ENCODE data around the gene IGFBPL1. TPM values are rescaled to one million over a fixed set of nuclear protein-coding genes. Genes with fewer than 3 reads are reported as not detected.
"Not testable (repeated sequence)": the region's sequence is repeated elsewhere in the genome, so short reads cannot be mapped to it uniquely, and the experiment has no call there.

IGFBPL1 gene
- total RNA-seq, 1 experiment from 2014 or later: not detected

DNA sequence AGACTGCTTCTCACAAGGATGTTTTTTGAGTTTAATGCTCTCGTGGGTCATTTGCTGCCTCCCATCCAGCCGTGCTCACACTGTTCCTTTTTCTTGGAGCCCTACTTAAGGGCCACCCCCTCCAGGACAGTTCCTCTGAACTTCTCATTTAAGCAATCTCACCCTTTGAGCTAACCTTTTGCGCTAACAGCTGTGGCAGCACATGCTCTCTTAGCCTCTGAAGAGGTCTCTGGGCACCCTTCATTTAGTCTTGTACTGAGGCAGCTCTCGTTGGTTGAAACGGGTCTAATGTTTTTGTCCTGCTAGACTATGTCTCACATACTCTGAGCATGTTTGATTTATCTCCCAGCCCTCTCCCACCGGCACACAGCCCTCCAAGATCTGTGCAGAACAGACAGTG lies 19.9 kb downstream of the IGFBPL1 start:
- H3K4me3 ChIP-seq: no peak overlapping the region
- no peak for TF ChIP-seq CTCF (conservative IDR thresholded peaks at IDR 0.05)
- no peak for TF ChIP-seq EZH2 (IDR thresholded peaks at IDR 0.05; ENCODE audit: low read depth)
- H3K36me3 ChIP-seq (ENCODE audit: low read depth): no peaks in the 10 kb centered on the region
- no peaks in the 10 kb centered on the region for H4K20me1 ChIP-seq (ENCODE audit: insufficient read depth)
- ChIA-PET CTCF (no interaction called here), POLR2A (ENCODE audit: unreplicated experiment) (no interaction called here)
- H3K4me2 ChIP-seq: no peak overlapping the region
- H3K4me1 ChIP-seq (replicated peaks; ENCODE audit: insufficient read depth): no peaks in the 10 kb centered on the region
- DNase-seq: no peak
- H3K27me3 ChIP-seq (ENCODE audit: insufficient read depth, low read depth): no peaks in the 10 kb centered on the region
- BruUV-seq (replicated peaks): no TSS peak
- H3K27ac ChIP-seq: no peak overlapping the region
- no peaks in the 10 kb centered on the region for H3K79me2 ChIP-seq (ENCODE audit: low read depth)
- no peaks in the 10 kb centered on the region for H3K9me3 ChIP-seq (ENCODE audit: insufficient read depth, low read depth)
- H3F3A ChIP-seq (ENCODE audit: insufficient read depth, low read depth): no peaks in the 10 kb centered on the region
- H3K9me2 ChIP-seq (ENCODE audit: insufficient read depth): no peaks in the 10 kb centered on the region
- H2AFZ ChIP-seq: no peak overlapping the region
- intact Hi-C loops (cut with micrococcal nuclease; ENCODE audit: unreplicated experiment): loop anchor here (5.0 kb wide), 1 partner anchor 502 kb away; the partner anchor contains the start of gene SLC25A51

GRCh38 chr9:38401994-38402393 lies 22.3 kb downstream of the IGFBPL1 start:
- POLR2A ChIA-PET (ENCODE audit: unreplicated experiment): no interaction called here
- Histone ChIP-seq H3K36me3 (ENCODE audit: low read depth) (no peaks in the 10 kb centered on the region), H3K27ac (no peak overlapping the region), H3K4me3 (no peak overlapping the region), H3K9me2 (ENCODE audit: insufficient read depth) (no peaks in the 10 kb centered on the region), H3K9me3 (ENCODE audit: insufficient read depth, low read depth) (no peaks in the 10 kb centered on the region), H3K4me2 (no peak overlapping the region), H3K27me3 (ENCODE audit: insufficient read depth, low read depth) (no peaks in the 10 kb centered on the region), H3K4me1 (replicated peaks; ENCODE audit: insufficient read depth) (no peaks in the 10 kb centered on the region), H4K20me1 (ENCODE audit: insufficient read depth) (no peaks in the 10 kb centered on the region), H3K79me2 (ENCODE audit: low read depth) (no peaks in the 10 kb centered on the region), H3F3A (ENCODE audit: insufficient read depth, low read depth) (no peaks in the 10 kb centered on the region), H2AFZ (no peak overlapping the region)
- CTCF ChIA-PET: no interaction called here
- no peak for TF ChIP-seq CTCF (conservative IDR thresholded peaks at IDR 0.05)
- TF ChIP-seq EZH2 (IDR thresholded peaks at IDR 0.05; ENCODE audit: low read depth): no peak
- intact Hi-C loops (cut with micrococcal nuclease; ENCODE audit: unreplicated experiment): loop anchor here (5.0 kb wide), 1 partner anchor 500 kb away; the partner anchor contains the start of gene SLC25A51
- DNase-seq: no peak
- no TSS peak for BruUV-seq (replicated peaks)

GRCh38 chr9:38399191-38399590 lies 25.1 kb downstream of the IGFBPL1 start:
- H4K20me1 ChIP-seq (ENCODE audit: insufficient read depth); H3K36me3 ChIP-seq (ENCODE audit: low read depth); BruUV-seq (replicated peaks); H3K27ac ChIP-seq; H2AFZ ChIP-seq; H3K4me3 ChIP-seq; intact Hi-C loops (cut with micrococcal nuclease; ENCODE audit: unreplicated experiment); DNase-seq; H3K27me3 ChIP-seq (ENCODE audit: insufficient read depth, low read depth); H3K4me2 ChIP-seq; H3K9me2 ChIP-seq (ENCODE audit: insufficient read depth); H3K4me1 ChIP-seq (replicated peaks; ENCODE audit: insufficient read depth); H3K79me2 ChIP-seq (ENCODE audit: low read depth); H3K9me3 ChIP-seq (ENCODE audit: insufficient read depth, low read depth); POLR2A ChIA-PET (ENCODE audit: unreplicated experiment); H3F3A ChIP-seq (ENCODE audit: insufficient read depth, low read depth); CTCF ChIA-PET: not testable (repeated sequence)

DNA sequence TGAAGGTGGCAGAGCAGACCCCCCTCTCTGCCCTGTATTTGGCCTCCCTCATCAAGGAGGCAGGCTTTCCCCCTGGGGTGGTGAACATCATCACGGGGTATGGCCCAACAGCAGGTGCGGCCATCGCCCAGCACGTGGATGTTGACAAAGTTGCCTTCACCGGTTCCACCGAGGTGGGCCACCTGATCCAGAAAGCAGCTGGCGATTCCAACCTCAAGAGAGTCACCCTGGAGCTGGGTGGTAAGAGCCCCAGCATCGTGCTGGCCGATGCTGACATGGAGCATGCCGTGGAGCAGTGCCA lies 27.9 kb downstream of the IGFBPL1 start:
- Histone ChIP-seq H3K9me3 (ENCODE audit: insufficient read depth, low read depth) (no peaks in the 10 kb centered on the region), H3K4me3 (no peak overlapping the region), H3F3A (ENCODE audit: insufficient read depth, low read depth) (no peaks in the 10 kb centered on the region), H3K27me3 (ENCODE audit: insufficient read depth, low read depth) (no peaks in the 10 kb centered on the region), H3K9me2 (ENCODE audit: insufficient read depth) (no peaks in the 10 kb centered on the region), H3K4me1 (replicated peaks; ENCODE audit: insufficient read depth) (no peaks in the 10 kb centered on the region), H3K79me2 (ENCODE audit: low read depth) (peaks cover 11% of the 10 kb centered on the region), H3K4me2 (no peak overlapping the region), H3K27ac (no peak overlapping the region), H2AFZ (no peak overlapping the region), H4K20me1 (ENCODE audit: insufficient read depth) (no peaks in the 10 kb centered on the region), H3K36me3 (ENCODE audit: low read depth) (no peaks in the 10 kb centered on the region)
- ChIA-PET CTCF (no interaction called here), POLR2A (ENCODE audit: unreplicated experiment) (no interaction called here)
- intact Hi-C loops (cut with micrococcal nuclease; ENCODE audit: unreplicated experiment): no loop called here
- DNase-seq: no peak
- TF ChIP-seq CTCF (conservative IDR thresholded peaks at IDR 0.05) (no peak), EZH2 (IDR thresholded peaks at IDR 0.05; ENCODE audit: low read depth) (no peak)
- no TSS peak for BruUV-seq (replicated peaks)

All from PC-9 (cell line).